Effector memory CD4-positive, alpha-beta T cell (primary cell): ENCODE data around the gene GNAO1.

Source experiments
- DNase-seq, 3 donors: peaks; one replicate each; pipeline ENCODE4 v3.0.0-alpha.2; 2020
- H3K27ac ChIP-seq: 2 replicates; pipeline ENCODE4 v1.7.0; 2013; ENCODE audit warnings: mild to moderate bottlenecking, low read length, moderate library complexity; ENCODE audit not compliant: insufficient read depth, poor library complexity, severe bottlenecking
- H3K27me3 ChIP-seq: replicated peaks from 2 replicates; pipeline ENCODE4 v1.7.0; 2013; ENCODE audit warnings: mild to moderate bottlenecking, low read length; ENCODE audit not compliant: insufficient read depth, control insufficient read depth, poor library complexity, severe bottlenecking
- H3K36me3 ChIP-seq: 2 replicates; pipeline ENCODE4 v1.7.0; 2013; ENCODE audit warnings: mild to moderate bottlenecking, low read length, moderate library complexity; ENCODE audit not compliant: control insufficient read depth, insufficient read depth
- H3K4me1 ChIP-seq: 2 replicates; pipeline ENCODE4 v1.7.0; 2013; ENCODE audit warnings: low read length, mild to moderate bottlenecking; ENCODE audit not compliant: control insufficient read depth, insufficient read depth, poor library complexity, severe bottlenecking
- H3K4me3 ChIP-seq: 2 replicates; pipeline ENCODE4 v1.7.0; 2013; ENCODE audit warnings: low read length, low read depth, mild to moderate bottlenecking; ENCODE audit not compliant: insufficient read depth, poor library complexity, severe bottlenecking
- H3K9me3 ChIP-seq: 2 replicates; pipeline ENCODE4 v1.7.0; 2013; ENCODE audit warnings: mild to moderate bottlenecking, low read length, moderate library complexity; ENCODE audit not compliant: control insufficient read depth

GNAO1 gene

DNA sequence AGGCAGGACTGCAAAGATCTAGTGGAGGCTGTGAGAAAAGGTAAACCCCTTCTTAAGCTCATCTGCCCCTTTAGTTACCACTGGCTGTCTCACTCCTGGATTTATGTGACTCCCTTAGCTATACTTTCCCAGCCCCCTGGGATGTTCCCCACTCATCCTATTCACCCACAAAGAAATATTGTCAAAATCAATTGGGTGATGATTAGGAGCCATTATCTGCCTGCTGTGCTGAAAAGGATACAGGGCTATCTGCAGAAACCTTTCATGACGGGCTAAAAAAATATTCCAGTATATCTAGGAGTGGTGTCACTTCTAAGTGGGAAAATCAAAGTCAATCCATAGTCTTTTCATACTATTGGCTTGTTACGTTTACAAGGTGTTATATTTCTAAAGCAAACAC lies 8.0 kb upstream of the GNAO1 start:
- Histone ChIP-seq H3K27ac (no peak overlapping the region), H3K4me3 (no peak overlapping the region), H3K27me3 (no peaks in the 10 kb centered on the region), H3K36me3 (no peaks in the 10 kb centered on the region), H3K9me3 (no peaks in the 10 kb centered on the region), H3K4me1 (no peaks in the 10 kb centered on the region)
- DNase-seq, result no peak

DNA sequence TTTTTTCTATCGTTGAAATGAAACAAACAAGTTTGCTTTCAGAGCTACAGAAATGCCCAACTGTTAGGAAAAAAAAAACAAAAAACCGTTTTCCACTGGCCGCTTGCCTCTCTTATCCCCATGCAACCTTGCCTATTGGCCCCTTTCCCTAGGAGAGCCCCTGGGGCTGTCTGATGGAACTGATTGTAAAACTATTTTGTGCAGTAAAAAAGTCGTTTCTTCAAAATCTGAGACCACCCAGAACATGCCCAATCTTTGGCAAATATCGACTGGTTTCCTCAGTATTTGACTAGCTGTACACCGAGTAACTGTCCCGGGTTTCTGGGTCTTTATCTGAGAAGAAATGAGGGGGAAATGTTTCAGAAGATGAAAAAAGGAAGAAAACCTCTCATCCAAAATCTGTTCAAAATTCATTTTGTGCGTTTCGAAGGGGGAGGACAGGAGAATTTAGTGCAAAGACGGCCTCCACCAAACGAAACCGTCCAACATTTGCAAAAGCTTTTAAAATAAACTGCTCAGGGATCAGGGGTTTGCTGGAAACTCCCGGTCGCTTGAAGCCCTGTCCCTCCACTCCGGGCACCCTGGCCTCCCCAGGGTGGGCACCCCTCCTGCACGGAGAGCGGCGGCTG lies 1.1 kb upstream of the GNAO1 start:
- H3K9me3 ChIP-seq, result no peaks in the 10 kb centered on the region
- peaks cover 5% of the 10 kb centered on the region for H3K27me3 ChIP-seq
- H3K4me1 ChIP-seq, result peaks cover 27% of the 10 kb centered on the region
- H3K27ac ChIP-seq, result peak overlapping the region; percentile 39
- H3K36me3 ChIP-seq, result no peaks in the 10 kb centered on the region
- DNase-seq, result no peak
- peak overlapping the region; percentile 78 for H3K4me3 ChIP-seq

DNA sequence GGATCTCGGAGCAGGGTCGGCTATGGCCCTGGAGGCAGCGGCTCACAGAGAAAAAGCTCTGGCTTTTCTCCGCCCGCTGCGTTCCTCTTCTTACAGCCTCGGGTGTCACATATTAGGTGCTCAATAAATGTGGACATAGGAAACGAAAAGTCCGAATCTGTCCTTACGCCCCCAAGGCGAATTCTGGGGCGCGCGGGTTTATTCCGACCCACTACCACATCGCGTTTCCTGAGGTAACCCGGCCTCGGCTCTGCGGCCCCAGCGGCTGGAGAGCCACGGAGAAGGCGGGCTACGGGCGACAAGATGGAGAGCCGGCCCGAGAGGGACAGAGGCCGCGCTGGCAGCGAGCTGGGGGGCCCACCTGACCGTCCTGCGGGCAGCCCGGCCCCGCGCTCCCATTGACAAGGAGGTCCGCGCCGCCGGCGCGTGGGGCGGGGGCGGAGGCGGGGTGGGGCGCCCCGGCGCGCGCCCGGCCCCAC lies 573 bp upstream of the GNAO1 start:
- no peak for DNase-seq
- no peaks in the 10 kb centered on the region for H3K9me3 ChIP-seq
- H3K36me3 ChIP-seq, result no peaks in the 10 kb centered on the region
- peaks cover 27% of the 10 kb centered on the region for H3K4me1 ChIP-seq
- H3K27me3 ChIP-seq, result peaks cover 5% of the 10 kb centered on the region
- peak overlapping the region; percentile 78 for H3K4me3 ChIP-seq
- H3K27ac ChIP-seq, result peak overlapping the region; percentile 39

DNA sequence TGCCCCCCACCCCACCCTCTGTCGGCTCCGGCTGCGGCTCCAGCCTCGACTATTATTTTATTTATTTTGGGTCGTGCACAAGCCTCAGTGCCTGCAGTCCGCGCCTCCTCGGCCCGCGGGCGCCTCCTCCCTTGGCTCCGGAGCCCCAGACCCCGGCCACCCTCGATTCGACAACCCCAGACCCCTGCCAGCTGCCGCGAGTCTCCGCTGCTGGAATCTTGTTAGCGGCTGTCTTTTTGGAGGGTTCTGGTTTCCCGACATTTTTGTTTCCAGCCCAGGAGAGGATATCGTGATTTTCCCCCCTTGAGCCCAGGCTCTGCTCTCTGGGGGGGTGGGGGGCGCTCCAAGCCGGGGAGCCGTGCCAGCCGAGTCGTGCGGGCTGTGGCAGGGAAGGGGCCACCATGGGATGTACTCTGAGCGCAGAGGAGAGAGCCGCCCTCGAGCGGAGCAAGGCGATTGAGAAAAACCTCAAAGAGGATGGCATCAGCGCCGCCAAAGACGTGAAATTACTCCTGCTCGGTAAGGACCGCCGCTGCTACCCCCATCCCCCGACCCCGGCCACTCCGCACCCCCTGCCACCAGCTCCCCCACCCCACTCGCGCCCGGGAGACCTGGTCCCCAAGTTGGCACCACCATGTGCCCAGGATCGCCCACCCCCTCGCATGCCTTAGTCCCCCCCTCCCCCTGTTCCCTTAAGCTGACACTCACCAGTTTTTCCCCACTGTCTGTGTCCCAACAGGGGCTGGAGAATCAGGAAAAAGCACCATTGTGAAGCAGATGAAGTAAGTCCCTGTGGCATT lies 746 bp downstream of the GNAO1 start:
- Histone ChIP-seq H3K4me3 (peak overlapping the region; percentile 79), H3K4me1 (peaks cover 27% of the 10 kb centered on the region), H3K27me3 (peaks cover 5% of the 10 kb centered on the region), H3K9me3 (no peaks in the 10 kb centered on the region), H3K27ac (no peak overlapping the region), H3K36me3 (no peaks in the 10 kb centered on the region)
- DNase-seq, result no peak

DNA sequence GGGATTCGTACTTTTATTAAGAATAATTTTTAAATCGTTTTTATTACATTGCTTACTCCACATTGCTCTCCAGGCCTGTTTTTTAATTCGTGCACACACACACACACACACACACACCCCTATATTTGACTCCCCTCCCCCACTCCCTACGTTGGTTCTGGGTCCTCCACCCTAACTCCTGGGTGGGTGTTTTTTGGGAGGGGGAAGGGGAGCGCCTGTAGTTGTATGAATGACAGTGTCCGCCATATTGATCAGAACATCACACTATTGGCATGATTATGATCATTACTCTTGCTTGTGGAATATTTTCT lies 1.3 kb downstream of the GNAO1 start:
- H3K4me1 ChIP-seq, result peaks cover 27% of the 10 kb centered on the region
- no peak overlapping the region for H3K27ac ChIP-seq
- H3K4me3 ChIP-seq, result peak overlapping the region; percentile 1
- H3K27me3 ChIP-seq, result peaks cover 5% of the 10 kb centered on the region
- no peak for DNase-seq
- no peaks in the 10 kb centered on the region for H3K9me3 ChIP-seq
- no peaks in the 10 kb centered on the region for H3K36me3 ChIP-seq

DNA sequence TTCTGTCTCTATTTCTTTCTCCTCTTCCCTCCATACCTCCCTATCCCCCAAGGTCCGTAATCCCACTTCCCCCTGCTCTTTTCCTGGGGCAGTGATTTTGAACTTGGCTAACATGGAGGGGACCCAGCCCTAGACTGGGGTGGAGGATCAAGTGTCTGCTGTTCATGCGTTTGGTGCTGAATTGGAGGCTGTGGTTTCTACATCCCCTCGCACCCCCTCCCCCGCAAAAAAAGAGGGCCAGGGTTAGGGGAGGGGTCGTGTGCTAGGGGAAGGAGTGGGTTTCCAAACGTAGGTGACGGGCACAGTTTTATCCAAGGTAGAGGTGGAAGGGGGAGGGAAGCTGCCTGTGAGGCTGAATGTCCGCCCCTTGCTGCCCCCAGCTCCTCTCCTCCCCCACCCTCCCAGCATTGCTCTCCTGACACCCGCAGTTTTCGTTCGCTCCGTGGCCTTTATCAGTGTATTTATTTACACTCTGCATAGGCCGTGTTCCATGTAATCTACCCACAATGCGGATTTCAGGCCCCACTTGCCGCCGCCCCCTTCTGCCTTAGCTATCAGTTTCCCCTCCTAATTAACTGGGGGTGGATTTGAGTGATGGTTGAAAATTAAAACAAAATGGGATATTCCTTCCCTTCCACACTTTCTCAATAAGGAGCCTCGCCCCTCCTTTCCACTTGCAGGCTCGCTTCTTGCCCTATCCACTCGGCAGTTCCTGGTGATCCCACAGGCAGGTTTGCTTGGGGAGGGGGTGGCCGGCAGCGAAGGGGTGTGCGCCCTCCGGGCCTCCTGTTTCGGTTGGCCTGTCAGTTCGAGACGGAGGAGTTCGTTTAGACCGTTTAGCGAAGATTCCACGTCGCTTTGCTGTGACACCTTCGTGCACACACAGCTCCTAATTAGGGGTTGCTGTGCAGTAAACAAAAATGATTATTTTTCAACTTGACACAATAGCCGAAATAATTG lies 2.0 kb downstream of the GNAO1 start:
- Histone ChIP-seq H3K4me3 (peak overlapping the region; percentile 36), H3K9me3 (no peaks in the 10 kb centered on the region), H3K4me1 (peaks cover 27% of the 10 kb centered on the region)

DNA sequence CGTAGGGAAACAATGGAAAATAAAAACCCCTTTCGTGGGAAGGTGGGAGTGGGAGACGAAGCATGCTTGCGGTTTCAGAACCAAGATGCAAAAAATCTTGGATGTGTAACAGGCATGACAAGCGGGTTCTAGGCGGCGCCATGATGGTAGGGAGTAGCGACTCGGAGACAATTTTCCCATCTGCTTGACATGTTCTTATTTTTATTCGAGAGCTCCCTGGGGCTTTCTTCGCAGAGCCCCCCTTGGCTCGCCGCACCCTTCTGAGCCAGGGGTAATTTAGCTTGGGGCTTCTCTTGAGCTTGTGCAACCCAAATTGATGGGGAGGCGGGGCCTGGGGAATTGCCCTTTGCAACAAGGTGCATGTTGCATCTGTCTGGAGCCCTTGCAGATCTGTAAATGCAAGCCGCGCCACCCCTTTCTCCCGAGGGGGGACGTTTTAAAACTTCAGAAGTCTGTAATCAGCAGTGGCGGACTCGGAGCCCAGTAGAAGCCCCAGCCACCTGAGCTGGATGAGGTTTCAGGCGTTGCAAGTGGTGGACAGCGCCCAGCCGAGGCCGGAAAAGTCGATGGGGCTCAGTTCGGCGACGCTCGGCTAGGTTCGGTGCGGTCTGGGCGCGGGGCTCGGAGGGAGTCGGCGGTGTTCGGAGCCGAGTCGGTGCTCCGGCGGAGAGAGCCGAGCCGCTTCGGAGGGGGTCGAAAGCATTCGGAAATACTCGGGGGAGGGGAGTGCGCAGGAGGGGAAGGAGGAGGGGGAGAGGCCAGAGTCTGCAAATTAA lies 2.9 kb downstream of the GNAO1 start:
- Histone ChIP-seq H3K4me1 (peaks cover 27% of the 10 kb centered on the region), H3K36me3 (no peaks in the 10 kb centered on the region), H3K4me3 (peak overlapping the region; percentile 36), H3K27me3 (peaks cover 5% of the 10 kb centered on the region), H3K27ac (no peak overlapping the region), H3K9me3 (no peaks in the 10 kb centered on the region)
- DNase-seq, result peak; percentile 38 to 62 (median 55)

More for the DNA sequence above, 2.0 kb downstream of the GNAO1 start:
- Histone ChIP-seq H3K36me3 (no peaks in the 10 kb centered on the region), H3K27ac (no peak overlapping the region), H3K27me3 (peaks cover 5% of the 10 kb centered on the region)
- no peak for DNase-seq

DNA sequence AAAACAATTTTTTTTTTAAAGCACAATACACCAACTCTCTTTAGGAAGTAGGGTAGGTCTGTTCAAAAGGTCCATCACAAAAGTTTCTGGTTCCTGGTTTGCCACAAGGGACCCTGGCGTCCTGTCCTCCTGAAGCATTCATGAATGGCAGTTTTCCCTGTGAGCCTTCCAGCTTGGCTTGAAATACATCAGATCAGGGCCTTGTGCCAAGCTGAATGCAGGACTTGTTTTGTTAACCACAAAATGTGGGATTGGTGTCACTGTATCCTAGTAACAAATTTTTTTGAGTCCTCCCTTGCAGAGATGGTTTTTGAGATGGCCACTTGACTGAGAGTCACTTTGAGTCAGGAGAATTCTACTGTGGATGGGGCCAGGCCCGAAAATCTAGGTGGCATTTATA lies 3.9 kb downstream of the GNAO1 start:
- no peaks in the 10 kb centered on the region for H3K9me3 ChIP-seq
- H3K27me3 ChIP-seq, result peaks cover 5% of the 10 kb centered on the region
- DNase-seq, result no peak
- H3K4me3 ChIP-seq, result no peak overlapping the region
- peaks cover 31% of the 10 kb centered on the region for H3K4me1 ChIP-seq
- no peak overlapping the region for H3K27ac ChIP-seq
- no peaks in the 10 kb centered on the region for H3K36me3 ChIP-seq

DNA sequence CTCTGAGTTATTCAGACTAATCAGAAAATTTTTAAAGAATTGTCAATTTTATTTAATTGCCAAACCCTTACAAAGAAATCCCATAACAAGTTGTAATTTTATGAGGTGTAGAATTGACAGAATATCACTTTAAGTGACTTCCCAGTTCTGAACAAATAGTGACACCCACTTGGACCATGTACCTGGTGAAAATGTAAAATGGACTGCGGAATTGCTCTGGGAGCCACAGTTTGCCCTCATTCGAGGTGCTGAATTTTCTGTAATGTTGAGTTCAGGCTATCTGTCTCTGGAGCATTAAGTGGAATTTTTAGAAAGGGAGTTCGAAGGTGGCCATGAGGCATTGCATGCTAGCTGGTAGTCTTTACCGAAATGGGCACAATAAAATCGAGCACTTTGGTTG lies 5.1 kb downstream of the GNAO1 start:
- H3K27ac ChIP-seq, result no peak overlapping the region
- H3K27me3 ChIP-seq, result peaks cover 5% of the 10 kb centered on the region
- H3K9me3 ChIP-seq, result no peaks in the 10 kb centered on the region
- H3K4me3 ChIP-seq, result no peak overlapping the region
- no peak for DNase-seq
- H3K36me3 ChIP-seq, result no peaks in the 10 kb centered on the region
- peaks cover 35% of the 10 kb centered on the region for H3K4me1 ChIP-seq
